ENCODE results near the gene NBEAL2.
A peak's percentile ranks its signal among the peaks of the same experiment; 100 is the strongest.

NBEAL2 gene

GRCh38 chr3:46965151-46965550 lies 14.3 kb upstream of the NBEAL2 start:
- no peak for DNase-seq

- DNase-seq = no peak
Observed at GRCh38 chr3:46966811-46967210, 12.7 kb upstream of the NBEAL2 start.

GRCh38 chr3:46968783-46969428 lies 10.6 kb upstream of the NBEAL2 start:
- no peak for DNase-seq

GRCh38 chr3:46970391-46971091 lies 8.9 kb upstream of the NBEAL2 start:
- DNase-seq = no peak

GRCh38 chr3:46971151-46971550 lies 8.3 kb upstream of the NBEAL2 start:
- DNase-seq = no peak

GRCh38 chr3:46971742-46972141 lies 7.7 kb upstream of the NBEAL2 start:
- DNase-seq = no peak

- DNase-seq = no peak
Observed at GRCh38 chr3:46972396-46972795, 7.1 kb upstream of the NBEAL2 start.

GRCh38 chr3:46974421-46975171 lies 4.9 kb upstream of the NBEAL2 start:
- DNase-seq = no peak

GRCh38 chr3:46976326-46977190 lies 2.9 kb upstream of the NBEAL2 start, which contains the start of gene CCDC12:
TSS of gene CCDC12 (minus strand) at chr3:46976745. CDS start at chr3:46976732, 13 bp downstream.
- peak; percentile 95 for DNase-seq

- no peak for DNase-seq
Observed at GRCh38 chr3:46977811-46978195, 1.7 kb upstream of the NBEAL2 start.

- no peak for DNase-seq
Observed at GRCh38 chr3:46978381-46978780, 1.1 kb upstream of the NBEAL2 start.

- no peak for DNase-seq
Observed at GRCh38 chr3:46979958-46980497, 562 bp downstream of the NBEAL2 start.

GRCh38 chr3:46981932-46982471 lies 2.5 kb downstream of the NBEAL2 start:
- DNase-seq = no peak

GRCh38 chr3:46982546-46982945 lies 3.1 kb downstream of the NBEAL2 start:
- DNase-seq = no peak

GRCh38 chr3:46984591-46985459 lies 5.4 kb downstream of the NBEAL2 start:
- no peak for DNase-seq

- no peak for DNase-seq
Observed at GRCh38 chr3:46985588-46985987, 6.1 kb downstream of the NBEAL2 start.

- DNase-seq = no peak
Observed at GRCh38 chr3:46986055-46986730, 6.7 kb downstream of the NBEAL2 start.

GRCh38 chr3:46986782-46987310 lies 7.4 kb downstream of the NBEAL2 start:
- no peak for DNase-seq

GRCh38 chr3:46987319-46987742 lies 7.9 kb downstream of the NBEAL2 start:
- no peak for DNase-seq

- DNase-seq = no peak
Observed at GRCh38 chr3:46987743-46988401, 8.4 kb downstream of the NBEAL2 start.
